HFFc6 (cell line): ENCODE measurements around the gene POLK. TPM values are rescaled to one million over a fixed set of nuclear protein-coding genes. Genes with fewer than 3 reads are reported as not detected.

ENCODE experiments used
- DNase-seq: peaks from one replicate; pipeline ENCODE4 v3.0.0-alpha.2; 2018
- H3K27ac Mint-ChIP-seq: 2 replicates; pipeline ENCODE4 v1.8.0; 2020; ENCODE audit warnings: mild to moderate bottlenecking, mixed read lengths
- H3K27me3 Mint-ChIP-seq: 2 replicates; pipeline ENCODE4 v1.8.0; 2021; ENCODE audit warnings: mild to moderate bottlenecking, moderate library complexity, mixed read lengths; ENCODE audit not compliant: insufficient read depth
- H3K36me3 Mint-ChIP-seq: 2 replicates; pipeline ENCODE4 v1.8.0; 2021; ENCODE audit warnings: low read depth, mixed read lengths
- H3K4me1 Mint-ChIP-seq: 2 replicates; pipeline ENCODE4 v1.8.0; 2020; ENCODE audit warnings: low read depth, mixed read lengths
- H3K4me3 Mint-ChIP-seq: 2 replicates; pipeline ENCODE4 v1.8.0; 2020; ENCODE audit warnings: mild to moderate bottlenecking, moderate library complexity, mixed read lengths
- H3K9me3 Mint-ChIP-seq: 2 replicates; pipeline ENCODE4 v1.8.0; 2020; ENCODE audit warnings: mild to moderate bottlenecking, mixed read lengths
- total RNA-seq, 6 experiments: library from RNA; stranded (reverse); fragmentation: NEBNext Ultra II Directional; extraction: Animal tissue kit (Norgen Biotek cat#: 25700); gene quantifications; 2 replicates in 1 of 6; 3 replicates in 5 of 6; pipeline ENCODE4 v1.2.3, GENCODE V29; 2021
- TF ChIP-seq, protein P1 (sequence below): fragments of 200-600 bp; sonication (generic); IDR thresholded peaks from 2 replicates; pipeline ENCODE4 v1.5.0; 2021; ENCODE audit warnings: antibody characterized with exemption, mild to moderate bottlenecking

The POLK gene
- total RNA-seq, 6 experiments from 2014 or later: 25.5 to 30.8 (median 28.7) TPM

GRCh38 chr5:75547812-75548211, 36.1 kb downstream of the POLK start:
- Mint-ChIP-seq H3K4me1 (peaks cover 25% of the 10 kb centered on the region), H3K4me3 (no peak overlapping the region), H3K27ac (no peak overlapping the region), H3K27me3 (peaks cover 2% of the 10 kb centered on the region; the same call in 1 of the 2 replicates), H3K36me3 (peaks cover 43% of the 10 kb centered on the region), H3K9me3 (no peaks in the 10 kb centered on the region; the same call in none of the 2 replicates)
- TF ChIP-seq, protein P1, sequence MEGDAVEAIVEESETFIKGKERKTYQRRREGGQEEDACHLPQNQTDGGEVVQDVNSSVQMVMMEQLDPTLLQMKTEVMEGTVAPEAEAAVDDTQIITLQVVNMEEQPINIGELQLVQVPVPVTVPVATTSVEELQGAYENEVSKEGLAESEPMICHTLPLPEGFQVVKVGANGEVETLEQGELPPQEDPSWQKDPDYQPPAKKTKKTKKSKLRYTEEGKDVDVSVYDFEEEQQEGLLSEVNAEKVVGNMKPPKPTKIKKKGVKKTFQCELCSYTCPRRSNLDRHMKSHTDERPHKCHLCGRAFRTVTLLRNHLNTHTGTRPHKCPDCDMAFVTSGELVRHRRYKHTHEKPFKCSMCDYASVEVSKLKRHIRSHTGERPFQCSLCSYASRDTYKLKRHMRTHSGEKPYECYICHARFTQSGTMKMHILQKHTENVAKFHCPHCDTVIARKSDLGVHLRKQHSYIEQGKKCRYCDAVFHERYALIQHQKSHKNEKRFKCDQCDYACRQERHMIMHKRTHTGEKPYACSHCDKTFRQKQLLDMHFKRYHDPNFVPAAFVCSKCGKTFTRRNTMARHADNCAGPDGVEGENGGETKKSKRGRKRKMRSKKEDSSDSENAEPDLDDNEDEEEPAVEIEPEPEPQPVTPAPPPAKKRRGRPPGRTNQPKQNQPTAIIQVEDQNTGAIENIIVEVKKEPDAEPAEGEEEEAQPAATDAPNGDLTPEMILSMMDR: no peak
- no peak for DNase-seq

DNA sequence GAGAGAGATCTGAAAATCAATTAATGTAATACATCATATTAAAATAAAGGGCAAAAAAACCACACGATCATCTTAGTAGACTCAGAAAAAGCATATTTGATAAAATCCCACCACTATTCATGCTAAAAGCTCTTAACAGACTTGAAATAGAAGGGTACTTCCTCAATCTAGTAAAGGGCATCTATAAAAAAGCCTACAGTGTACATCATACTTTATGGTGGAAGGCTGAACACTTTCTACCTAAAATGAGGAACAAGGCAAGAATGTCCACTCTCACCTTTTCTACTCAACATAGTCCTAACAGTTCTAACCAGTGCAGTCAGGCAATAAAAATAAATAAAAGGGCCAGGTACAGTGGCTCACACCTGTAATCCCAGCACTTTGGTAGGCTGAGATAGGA, 38.9 kb downstream of the POLK start:
- TF ChIP-seq, protein P1: no peak
- Mint-ChIP-seq H3K27ac (no peak overlapping the region), H3K4me1 (peaks cover 20% of the 10 kb centered on the region), H3K4me3 (no peak overlapping the region), H3K9me3 (no peaks in the 10 kb centered on the region; the same call in none of the 2 replicates), H3K36me3 (peaks cover 55% of the 10 kb centered on the region), H3K27me3 (no peaks in the 10 kb centered on the region)
- no peak for DNase-seq

DNA sequence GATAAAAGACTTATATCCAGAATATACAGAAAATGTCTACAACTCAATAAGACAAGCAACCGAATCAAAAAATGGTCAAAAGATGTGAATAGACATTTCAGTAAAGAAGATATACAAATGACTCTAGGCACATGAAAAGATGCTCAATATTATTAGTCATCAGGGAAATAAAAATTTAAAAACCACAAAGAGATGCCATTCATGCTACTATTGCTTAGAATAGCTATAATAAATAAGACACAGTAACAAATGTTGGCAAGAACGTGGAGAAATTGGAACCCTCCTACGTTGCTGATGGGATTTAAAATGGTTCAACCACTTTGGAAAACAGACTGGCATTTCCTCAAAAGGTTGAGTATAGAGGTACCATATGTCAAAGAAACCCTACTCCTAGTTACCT, 39.8 kb downstream of the POLK start:
- H3K9me3 Mint-ChIP-seq: no peaks in the 10 kb centered on the region; the same call in none of the 2 replicates
- DNase-seq: peak; percentile 74
- H3K27me3 Mint-ChIP-seq: no peaks in the 10 kb centered on the region
- H3K4me1 Mint-ChIP-seq: peaks cover 24% of the 10 kb centered on the region
- 0 out of 2 replicates have a peak overlapping the region, but pooled peaks have one; percentile 19 for H3K27ac Mint-ChIP-seq
- peaks cover 62% of the 10 kb centered on the region for H3K36me3 Mint-ChIP-seq
- H3K4me3 Mint-ChIP-seq: 0 out of 2 replicates have a peak overlapping the region, but pooled peaks have one; percentile 11
- TF ChIP-seq, protein P1: no peak

DNA sequence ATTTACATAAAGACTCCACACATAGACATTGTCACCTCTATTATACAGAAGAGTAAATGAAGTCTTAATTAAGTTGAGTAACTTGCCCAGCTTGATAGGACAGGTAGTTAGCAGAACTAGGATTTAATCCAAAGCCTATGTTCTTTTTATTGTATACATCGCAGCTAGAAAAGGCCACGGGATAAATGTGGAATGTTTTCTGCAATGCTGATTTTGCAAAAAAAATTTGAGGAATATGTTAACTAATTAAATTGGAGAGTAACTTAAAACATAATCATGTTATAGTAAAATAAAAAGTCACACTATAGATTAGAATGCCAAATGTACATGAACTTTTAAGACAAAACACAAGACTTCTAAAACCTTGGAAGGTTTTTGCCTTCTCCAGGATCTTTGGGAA, 41.1 kb downstream of the POLK start:
- no peak for DNase-seq
- H3K36me3 Mint-ChIP-seq: peaks cover 75% of the 10 kb centered on the region
- H3K4me3 Mint-ChIP-seq: no peak overlapping the region

GRCh38 chr5:75553358-75553757, 41.7 kb downstream of the POLK start:
- TF ChIP-seq, protein P1: no peak
- H3K4me3 Mint-ChIP-seq: no peak overlapping the region
- H3K36me3 Mint-ChIP-seq: peaks cover 80% of the 10 kb centered on the region
- H3K27me3 Mint-ChIP-seq: no peaks in the 10 kb centered on the region; the same call in 1 of the 2 replicates
- H3K27ac Mint-ChIP-seq: no peak overlapping the region
- no peaks in the 10 kb centered on the region; the same call in none of the 2 replicates for H3K9me3 Mint-ChIP-seq
- peaks cover 38% of the 10 kb centered on the region for H3K4me1 Mint-ChIP-seq
- no peak for DNase-seq

More for the DNA sequence above, 41.1 kb downstream of the POLK start:
- no peaks in the 10 kb centered on the region; the same call in 1 of the 2 replicates for H3K27me3 Mint-ChIP-seq
- H3K4me1 Mint-ChIP-seq: peaks cover 34% of the 10 kb centered on the region
- TF ChIP-seq, protein P1: no peak
- H3K9me3 Mint-ChIP-seq: no peaks in the 10 kb centered on the region; the same call in none of the 2 replicates
- H3K27ac Mint-ChIP-seq: no peak overlapping the region
